Activated T-cell treated with anti-CD3 and anti-CD28 coated beads for 24 hours (primary cell): ENCODE measurements around the gene GYPC.
"Not testable (repeated sequence)": the region's sequence is repeated elsewhere in the genome, so short reads cannot be mapped to it uniquely, and the experiment has no call there.

Experiments used
- DNase-seq: peaks from one replicate; pipeline ENCODE4 v3.0.0-alpha.2; 2020; ENCODE audit warnings: low read depth

GYPC gene

DNA sequence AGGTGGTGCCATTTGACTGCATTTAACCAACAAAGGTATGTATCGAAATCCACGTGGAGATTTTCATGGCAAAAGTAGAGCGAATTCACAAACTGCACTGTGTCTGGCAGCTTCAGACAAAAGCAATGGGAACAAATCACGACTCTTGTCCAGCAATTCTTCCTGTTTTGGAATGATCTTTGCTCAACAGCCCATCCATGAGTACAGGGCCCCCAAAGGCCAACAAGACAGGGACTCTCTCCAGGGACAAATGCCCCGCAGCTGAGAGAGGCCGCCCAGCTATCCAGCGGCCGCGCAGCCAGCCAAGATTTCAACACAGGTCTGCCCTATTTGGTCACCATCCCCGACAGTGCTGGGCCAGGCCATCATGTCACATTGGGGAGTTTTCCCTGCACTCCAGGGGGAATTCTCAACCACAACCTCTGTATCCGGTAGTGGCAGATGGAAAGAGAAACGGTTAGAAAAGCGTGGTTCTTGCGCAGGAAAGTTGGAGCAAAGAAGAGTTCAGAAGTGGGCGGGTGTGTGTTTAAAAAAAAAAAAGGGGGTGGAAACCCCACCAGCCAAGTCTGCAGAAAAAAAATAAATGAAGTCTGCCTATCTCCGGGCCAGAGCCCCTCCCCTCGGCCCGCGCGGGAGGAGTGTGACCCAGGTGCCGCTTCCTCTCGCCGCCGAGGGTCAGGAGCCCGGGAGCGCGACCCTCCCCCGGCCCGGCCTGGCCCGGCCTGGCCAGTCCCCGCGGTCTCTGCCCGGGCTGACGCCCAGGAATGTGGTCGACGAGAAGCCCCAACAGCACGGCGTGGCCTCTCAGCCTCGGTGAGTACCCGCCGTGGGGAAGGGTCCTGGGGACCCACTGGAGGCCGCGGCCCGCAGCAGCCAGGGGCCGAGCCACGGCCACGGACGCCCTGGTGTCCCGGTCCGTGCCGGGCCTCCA is at the start of gene GYPC:
GYPC (plus strand) TSS at position 659 of the 931 bp plus-strand sequence; CDS start at position 765, 106 bp downstream.
- peak; percentile 38 for DNase-seq

DNA sequence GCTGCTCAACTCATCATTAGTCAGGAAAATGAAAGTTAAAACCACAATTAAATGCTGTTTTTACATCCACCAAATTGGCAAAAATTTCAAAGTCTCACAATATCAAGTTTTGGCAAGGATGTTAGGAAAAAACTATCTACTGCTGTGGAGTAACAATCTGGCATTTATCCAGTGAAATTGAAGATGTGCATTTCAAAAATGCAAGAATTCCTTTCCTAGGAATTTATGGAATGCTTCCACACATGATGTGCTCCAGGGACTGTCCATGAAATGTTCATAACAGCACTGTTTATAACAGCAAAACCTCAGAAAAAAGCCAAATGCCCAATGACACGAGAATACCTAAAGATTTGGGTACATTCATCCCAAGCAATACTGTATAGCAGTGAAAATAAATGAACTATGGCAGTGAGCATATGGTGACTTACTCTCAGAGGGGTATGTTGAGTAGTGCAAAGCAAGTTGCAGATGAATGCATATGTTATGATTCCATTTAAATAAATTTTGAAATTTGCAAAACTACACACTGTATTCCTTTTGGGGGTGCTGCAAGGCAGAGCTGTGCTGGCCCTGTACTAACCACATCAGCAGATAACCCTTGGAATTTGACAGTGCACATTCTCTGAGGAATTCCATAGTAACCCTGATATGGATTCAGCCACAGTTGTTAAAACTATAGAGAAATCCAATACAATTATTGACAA is 41.3 kb upstream of the GYPC start:
- no peak for DNase-seq

GRCh38 chr2:126616606-126617069 is 39.3 kb upstream of the GYPC start:
- DNase-seq = no peak

DNA sequence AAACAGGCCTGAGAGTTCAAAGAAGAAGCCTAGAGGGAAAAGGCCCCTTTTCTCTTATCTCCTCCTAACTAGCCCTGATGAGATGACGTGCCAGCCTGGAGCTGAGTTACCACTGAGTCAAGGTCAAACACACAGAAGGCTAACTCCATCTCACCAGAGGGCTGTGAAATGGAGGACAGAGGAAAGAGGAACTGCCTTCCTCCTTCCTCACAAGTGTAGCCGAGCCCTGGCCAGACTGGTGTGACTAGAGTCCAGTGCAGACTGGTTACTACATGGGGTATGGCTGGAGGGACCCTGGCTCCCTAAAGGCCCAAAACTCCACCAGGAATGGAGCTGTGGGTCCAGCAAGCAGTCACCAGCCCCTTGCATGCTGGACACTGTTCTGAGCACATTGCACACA is 35.7 kb upstream of the GYPC start:
- no peak for DNase-seq

DNA sequence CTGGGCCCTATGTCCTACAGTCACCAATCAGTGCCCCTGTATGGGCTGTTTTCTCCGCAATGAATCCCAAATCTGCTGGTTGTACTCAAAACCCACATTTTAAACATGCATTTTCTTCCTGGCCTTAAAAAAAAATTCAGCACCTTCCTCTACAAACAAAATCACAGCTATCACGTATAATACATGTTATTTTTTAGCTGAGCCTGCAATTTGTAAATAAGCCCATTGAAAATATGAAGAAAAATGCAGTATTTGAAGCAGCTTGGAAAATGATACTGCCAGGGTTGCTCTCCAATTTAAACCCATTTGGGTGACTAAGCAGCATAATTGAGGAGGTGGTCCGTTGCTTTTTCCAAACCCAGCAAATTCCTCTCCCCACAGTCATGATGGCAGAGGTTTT is 33.0 kb upstream of the GYPC start:
- no peak for DNase-seq

GRCh38 chr2:126627643-126628042 is 28.3 kb upstream of the GYPC start:
- DNase-seq = no peak

GRCh38 chr2:126634273-126634861 is 21.6 kb upstream of the GYPC start:
- peak; percentile 13 for DNase-seq

- DNase-seq = no peak
Measured at GRCh38 chr2:126635281-126635680, 20.7 kb upstream of the GYPC start.

- no peak for DNase-seq
Measured at GRCh38 chr2:126635736-126636135, 20.2 kb upstream of the GYPC start.

DNA sequence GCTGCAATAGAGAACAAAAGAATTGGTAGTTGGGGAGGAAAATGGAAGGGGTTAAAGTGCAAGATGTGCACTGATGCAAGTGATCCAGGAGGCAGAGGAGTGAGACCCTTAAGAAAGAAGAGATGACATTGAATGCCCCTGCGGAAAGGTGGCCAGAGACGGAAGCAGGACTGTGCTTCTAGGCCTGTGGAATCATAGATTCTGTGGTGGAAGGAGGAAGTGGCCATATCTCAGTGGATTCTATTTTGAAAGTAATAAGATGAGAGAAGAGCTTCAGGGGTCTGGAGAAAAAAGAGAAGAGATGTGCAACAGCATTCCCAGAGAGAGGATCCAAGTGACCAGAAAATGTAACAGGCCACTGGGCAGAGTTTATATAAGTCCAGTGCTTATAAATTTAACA is 18.6 kb upstream of the GYPC start:
- no peak for DNase-seq

GRCh38 chr2:126638746-126639145 is 17.2 kb upstream of the GYPC start:
- DNase-seq = no peak

- no peak for DNase-seq
Measured at GRCh38 chr2:126639276-126639675, 16.7 kb upstream of the GYPC start.

GRCh38 chr2:126641294-126641693 is 14.7 kb upstream of the GYPC start:
- DNase-seq = not testable (repeated sequence)

GRCh38 chr2:126642031-126642430 is 13.9 kb upstream of the GYPC start:
- no peak for DNase-seq

DNA sequence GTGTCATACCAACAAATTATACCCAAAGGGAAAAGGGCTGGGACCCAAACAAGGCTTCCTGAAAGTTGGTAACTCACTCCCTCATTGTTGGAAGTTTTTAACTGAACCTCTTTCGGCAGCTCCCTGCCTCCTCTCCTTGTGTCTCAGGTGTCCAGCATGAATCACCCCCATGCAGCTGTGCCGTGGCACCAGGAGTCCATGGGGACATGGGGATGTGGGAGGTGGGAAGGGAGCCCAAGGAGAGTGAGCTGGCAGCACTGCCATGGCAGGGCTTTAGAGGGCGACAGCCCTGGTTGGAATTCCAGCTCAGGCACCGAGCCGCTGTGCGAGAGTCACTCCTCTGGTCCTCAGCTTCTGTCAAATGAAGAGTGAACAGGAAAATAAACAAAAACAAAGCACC is 12.5 kb upstream of the GYPC start:
- DNase-seq = no peak

- no peak for DNase-seq
Measured at GRCh38 chr2:126643972-126644371, 12.0 kb upstream of the GYPC start.

GRCh38 chr2:126644630-126645191 is 11.2 kb upstream of the GYPC start:
- no peak for DNase-seq

GRCh38 chr2:126645211-126645618 is 10.7 kb upstream of the GYPC start:
- DNase-seq = no peak

- no peak for DNase-seq
Measured at GRCh38 chr2:126646026-126646425, 9.9 kb upstream of the GYPC start.

DNA sequence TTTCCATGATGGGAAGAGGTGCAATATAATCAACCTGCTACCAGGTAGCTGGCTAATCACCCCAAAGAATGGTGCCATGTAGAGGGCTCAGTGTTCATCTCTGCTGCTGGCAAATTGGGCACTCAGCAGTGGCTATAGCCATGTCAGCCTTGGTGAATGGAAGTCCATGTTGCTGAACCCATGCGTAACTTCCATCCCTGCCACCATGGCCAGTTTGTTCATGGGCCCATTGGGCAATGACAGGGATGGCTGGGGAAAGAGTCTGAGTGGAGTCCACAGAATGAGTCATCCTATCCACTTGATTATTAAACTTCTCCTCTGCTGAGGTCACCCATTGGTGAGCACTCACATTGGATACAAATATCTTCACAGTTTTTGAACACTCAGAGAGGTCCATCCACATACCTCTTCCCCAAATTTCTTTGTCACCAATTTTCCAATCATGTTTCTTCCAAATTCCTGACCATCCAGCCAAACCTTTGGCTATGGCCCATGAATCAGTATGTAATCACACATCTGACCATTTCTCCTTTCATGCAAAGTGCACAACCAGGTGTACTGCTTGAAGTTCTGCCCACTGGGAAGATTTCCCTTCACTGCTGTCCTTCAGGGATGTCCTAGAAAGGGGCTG is 8.1 kb upstream of the GYPC start:
- DNase-seq = not testable (repeated sequence)

GRCh38 chr2:126648345-126648786 is 7.6 kb upstream of the GYPC start:
- DNase-seq = not testable (repeated sequence)

DNA sequence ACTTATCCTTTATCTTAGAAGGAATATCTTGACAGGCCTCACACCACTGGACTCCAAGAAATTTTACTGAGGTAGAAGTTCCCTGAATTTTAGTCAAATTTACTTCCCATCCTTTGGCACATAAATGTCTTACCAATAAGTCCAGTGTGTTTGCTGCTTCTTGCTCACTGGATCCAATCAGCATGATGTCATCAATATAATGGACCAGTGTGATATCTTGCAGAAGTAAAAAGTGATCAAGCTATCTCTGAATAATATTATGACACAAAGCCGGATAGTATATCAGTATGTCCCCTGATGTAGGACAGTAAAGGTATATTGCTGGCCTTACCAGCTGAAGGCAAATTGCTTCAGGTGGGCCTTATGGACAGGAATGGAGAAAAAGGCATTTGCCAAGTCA is 6.9 kb upstream of the GYPC start:
- no peak for DNase-seq
